ENCODE data around the gene SCN3A. TPM values are rescaled to one million over a fixed set of nuclear protein-coding genes. Genes with fewer than 3 reads are reported as not detected.

The SCN3A gene
- total and polyA plus RNA-seq, 10 donors: 1.2 to 13.9 (median 4.0) TPM

- H3K4me3 ChIP-seq: no peak overlapping the region
- intact Hi-C loops (cut with DNase I; ENCODE audit: low total_unique reads): no loop called here
- H3K27me3 ChIP-seq (replicated peaks in 1 of 7): no peaks in the 10 kb centered on the region
- WGBS, 5 donors: 67 to 90% (median 84%) methylated on average over 3 of the region's 3 CpGs
- TF ChIP-seq POLR2A (IDR thresholded peaks at IDR 0.05): no peak
- DNase-seq: no peak
- H3K27ac ChIP-seq: no peak overlapping the region
- H3K36me3 ChIP-seq: no peaks in the 10 kb centered on the region
- H3K9me3 ChIP-seq: no peaks in the 10 kb centered on the region
- H3K4me1 ChIP-seq: no peaks in the 10 kb centered on the region
Observed at GRCh38 chr2:165219481-165219880, 15.6 kb upstream of the SCN3A start.

GRCh38 chr2:165214093-165214492, 10.2 kb upstream of the SCN3A start:
- Histone ChIP-seq H3K4me3 (no peak overlapping the region), H3K4me1 (no peaks in the 10 kb centered on the region), H3K27me3 (replicated peaks in 1 of 7) (no peaks in the 10 kb centered on the region), H3K27ac (no peak overlapping the region), H3K36me3 (no peaks in the 10 kb centered on the region), H3K9me3 (no peaks in the 10 kb centered on the region)
- WGBS, 5 donors: 59 to 74% (median 69%) methylated on average over 1 of the region's 1 CpG
- TF ChIP-seq CTCF (IDR thresholded peaks at IDR 0.05 in 8 of 11, conservative IDR thresholded peaks at IDR 0.05 in 3 of 11) (no peak), POLR2A (IDR thresholded peaks at IDR 0.05) (no peak), POLR2AphosphoS5 (IDR thresholded peaks at IDR 0.05) (no peak)
- no peak for DNase-seq
- intact Hi-C loops (cut with DNase I; ENCODE audit: low total_unique reads): no loop called here

- no peak overlapping the region for H3K27ac ChIP-seq
- no peak overlapping the region for H3K4me3 ChIP-seq
- no peak for DNase-seq
- TF ChIP-seq POLR2A (IDR thresholded peaks at IDR 0.05) (no peak), POLR2AphosphoS5 (IDR thresholded peaks at IDR 0.05) (no peak), CTCF (IDR thresholded peaks at IDR 0.05 in 8 of 11, conservative IDR thresholded peaks at IDR 0.05 in 3 of 11) (no peak)
- no peaks in the 10 kb centered on the region for H3K9me3 ChIP-seq
- no peaks in the 10 kb centered on the region for H3K27me3 ChIP-seq (replicated peaks in 1 of 7)
- WGBS, 5 donors: 58 to 85% (median 64%) methylated on average over 1 of the region's 1 CpG
- H3K36me3 ChIP-seq: no peaks in the 10 kb centered on the region
- intact Hi-C loops (cut with DNase I; ENCODE audit: low total_unique reads): no loop called here
- H3K4me1 ChIP-seq: peaks cover 0 to 5% (median 0%) of the 10 kb centered on the region in 6 donors
Observed at GRCh38 chr2:165208094-165208493, 4.2 kb upstream of the SCN3A start.

GRCh38 chr2:165205865-165206264, 2.0 kb upstream of the SCN3A start:
- WGBS, 5 donors: 81 to 90% (median 83%) methylated on average over 2 of the region's 2 CpGs
- peaks cover 0 to 16% (median 0%) of the 10 kb centered on the region in 6 donors for H3K4me1 ChIP-seq
- H3K4me3 ChIP-seq: no peak overlapping the region
- no peak for DNase-seq
- H3K9me3 ChIP-seq: no peaks in the 10 kb centered on the region
- intact Hi-C loops (cut with DNase I; ENCODE audit: low total_unique reads): no loop called here
- TF ChIP-seq POLR2A (IDR thresholded peaks at IDR 0.05): no peak
- no peak for TF ChIP-seq CTCF (IDR thresholded peaks at IDR 0.05 in 8 of 11, conservative IDR thresholded peaks at IDR 0.05 in 3 of 11)
- TF ChIP-seq POLR2AphosphoS5 (IDR thresholded peaks at IDR 0.05): no peak
- no peak overlapping the region for H3K27ac ChIP-seq
- H3K27me3 ChIP-seq (replicated peaks in 1 of 7): no peaks in the 10 kb centered on the region
- no peaks in the 10 kb centered on the region for H3K36me3 ChIP-seq

GRCh38 chr2:165202239-165202638, 1.6 kb downstream of the SCN3A start:
- DNase-seq: no peak
- intact Hi-C loops (cut with DNase I; ENCODE audit: low total_unique reads): no loop called here

More at GRCh38 chr2:165202239-165202638, 1.6 kb downstream of the SCN3A start:
- WGBS, 5 donors: 82 to 97% (median 92%) methylated on average over 1 of the region's 1 CpG
- Histone ChIP-seq H3K36me3 (no peaks in the 10 kb centered on the region), H3K4me3 (no peak overlapping the region), H3K9me3 (no peaks in the 10 kb centered on the region), H3K4me1 (peaks cover 0 to 18% (median 0%) of the 10 kb centered on the region in 6 donors), H3K27me3 (replicated peaks in 1 of 7) (no peaks in the 10 kb centered on the region), H3K27ac (no peak overlapping the region)
- TF ChIP-seq CTCF (IDR thresholded peaks at IDR 0.05 in 8 of 11, conservative IDR thresholded peaks at IDR 0.05 in 3 of 11): no peak
- TF ChIP-seq POLR2A (IDR thresholded peaks at IDR 0.05): no peak
- TF ChIP-seq POLR2AphosphoS5 (IDR thresholded peaks at IDR 0.05): no peak

All from spleen (tissue), 11 donors.